Neural progenitor cell (in vitro differentiated cells): Measurements from ENCODE around the gene SOD2.

Source experiments
- CTCF ChIP-seq: fragments of 200-600 bp; sonication (generic); IDR thresholded peaks from 2 replicates; pipeline ENCODE4 v1.5.1; 2017; ENCODE audit warnings: antibody characterized with exemption, mild to moderate bottlenecking
- EZH2 ChIP-seq: fragments of 200-600 bp; sonication (generic); IDR thresholded peaks from 2 replicates; pipeline ENCODE4 v1.6.1; 2017; ENCODE audit warnings: antibody characterized with exemption, mild to moderate bottlenecking, moderate library complexity
- EZH2phosphoT487 ChIP-seq: fragments of 200-600 bp; sonication (generic); IDR thresholded peaks from 2 replicates; pipeline ENCODE4 v1.6.1; 2017; ENCODE audit warnings: antibody characterized with exemption

- TF ChIP-seq CTCF (no peak), EZH2phosphoT487 (no peak), EZH2 (no peak)
Observed at GRCh38 chr6:159679091-159680077, 13.7 kb downstream of the SOD2 start.
